Loucy (cell line): ENCODE results near the gene PFKFB4.

Experiments
- H2AFZ ChIP-seq: fragments of 200-600 bp; sonication (generic); 2 replicates; pipeline ENCODE4 v1.6.0; 2016; ENCODE audit warnings: antibody characterized with exemption, mild to moderate bottlenecking, low read length, moderate library complexity
- H3F3A ChIP-seq: fragments of 200-600 bp; 2 replicates; pipeline ENCODE4 v1.6.0; 2016; ENCODE audit warnings: antibody characterized with exemption, low read depth, mild to moderate bottlenecking
- H3K27me3 ChIP-seq: fragments of 200-600 bp; sonication (generic); 2 replicates; pipeline ENCODE4 v1.6.1; 2014; ENCODE audit warnings: low read length, mild to moderate bottlenecking; ENCODE audit not compliant: insufficient read depth, poor library complexity, severe bottlenecking
- H3K36me3 ChIP-seq: fragments of 200-600 bp; sonication (generic); 2 replicates; pipeline ENCODE4 v1.6.1; 2016; ENCODE audit warnings: low read length; ENCODE audit not compliant: insufficient read depth
- H3K4me1 ChIP-seq: fragments of 200-600 bp; sonication (generic); 2 replicates; pipeline ENCODE4 v1.5.1; 2014; ENCODE audit warnings: low read length, mild to moderate bottlenecking; ENCODE audit not compliant: insufficient read depth, poor library complexity, severe bottlenecking
- H3K4me2 ChIP-seq: fragments of 200-600 bp; sonication (generic); 2 replicates; pipeline ENCODE4 v1.6.0; 2014; ENCODE audit warnings: antibody characterized with exemption, low read length, low read depth, mild to moderate bottlenecking; ENCODE audit not compliant: poor library complexity, severe bottlenecking
- H3K4me3 ChIP-seq: fragments of 200-600 bp; sonication (generic); 2 replicates; pipeline ENCODE4 v1.5.1; 2014; ENCODE audit warnings: low read length, mild to moderate bottlenecking, mixed read lengths; ENCODE audit not compliant: poor library complexity, severe bottlenecking
- H3K79me2 ChIP-seq: fragments of 200-600 bp; sonication (generic); 2 replicates; pipeline ENCODE4 v1.6.1; 2014; ENCODE audit warnings: low read length; ENCODE audit not compliant: insufficient read depth
- H3K9ac ChIP-seq: fragments of 200-600 bp; sonication (generic); 2 replicates; pipeline ENCODE4 v1.6.0; 2014; ENCODE audit warnings: mild to moderate bottlenecking, low read depth, low read length, moderate library complexity; ENCODE audit not compliant: poor library complexity, severe bottlenecking
- H3K9me2 ChIP-seq: fragments of 200-600 bp; sonication (generic); replicated peaks from 2 replicates; pipeline ENCODE4 v1.6.1; 2016; ENCODE audit warnings: low read depth, low read length, mixed read lengths
- H3K9me3 ChIP-seq: fragments of 200-600 bp; sonication (generic); 2 replicates; pipeline ENCODE4 v1.6.1; 2014; ENCODE audit warnings: mild to moderate bottlenecking, antibody characterized with exemption, low read length, low read depth; ENCODE audit not compliant: insufficient read depth
- H4K20me1 ChIP-seq: fragments of 200-600 bp; sonication (generic); 2 replicates; pipeline ENCODE4 v1.6.0; 2014; ENCODE audit warnings: antibody characterized with exemption, low read length, mild to moderate bottlenecking; ENCODE audit not compliant: insufficient read depth, poor library complexity, severe bottlenecking
- EZH2phosphoT487 ChIP-seq: fragments of 200-600 bp; IDR thresholded peaks from 2 replicates; pipeline ENCODE4 v1.6.1; 2018; ENCODE audit warnings: antibody characterized with exemption, mild to moderate bottlenecking, moderate library complexity, borderline replicate concordance
- TF ChIP-seq, protein P1 (sequence below): fragments of 200-600 bp; sonication (generic); conservative IDR thresholded peaks from 2 replicates; pipeline ENCODE4 v1.5.1; 2014; ENCODE audit warnings: mild to moderate bottlenecking, antibody characterized with exemption, low read length

PFKFB4 gene

DNA sequence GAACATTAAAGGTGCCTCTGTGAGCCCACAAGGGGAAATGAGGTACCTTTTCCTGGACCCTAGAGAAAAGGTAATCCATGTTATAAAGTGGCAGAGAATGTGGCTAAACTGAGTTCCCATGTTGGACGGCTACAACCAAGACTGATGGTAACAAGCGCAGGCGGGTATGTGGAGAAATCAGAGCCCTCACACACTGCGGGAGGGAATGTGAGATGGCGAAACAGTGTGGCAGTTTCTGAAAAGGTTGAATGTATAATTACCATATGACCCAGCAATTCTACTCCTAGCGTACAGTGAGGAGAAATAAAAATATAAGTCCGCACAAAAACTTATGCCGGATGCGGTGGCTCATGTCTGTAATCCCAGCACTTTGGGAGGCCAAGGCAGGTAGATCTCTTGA, 28.6 kb downstream of the PFKFB4 start:
- no peaks in the 10 kb centered on the region for H3K9me2 ChIP-seq
- no peak overlapping the region for H3K9ac ChIP-seq
- H4K20me1 ChIP-seq = peaks cover 5% of the 10 kb centered on the region
- TF ChIP-seq, protein P1, sequence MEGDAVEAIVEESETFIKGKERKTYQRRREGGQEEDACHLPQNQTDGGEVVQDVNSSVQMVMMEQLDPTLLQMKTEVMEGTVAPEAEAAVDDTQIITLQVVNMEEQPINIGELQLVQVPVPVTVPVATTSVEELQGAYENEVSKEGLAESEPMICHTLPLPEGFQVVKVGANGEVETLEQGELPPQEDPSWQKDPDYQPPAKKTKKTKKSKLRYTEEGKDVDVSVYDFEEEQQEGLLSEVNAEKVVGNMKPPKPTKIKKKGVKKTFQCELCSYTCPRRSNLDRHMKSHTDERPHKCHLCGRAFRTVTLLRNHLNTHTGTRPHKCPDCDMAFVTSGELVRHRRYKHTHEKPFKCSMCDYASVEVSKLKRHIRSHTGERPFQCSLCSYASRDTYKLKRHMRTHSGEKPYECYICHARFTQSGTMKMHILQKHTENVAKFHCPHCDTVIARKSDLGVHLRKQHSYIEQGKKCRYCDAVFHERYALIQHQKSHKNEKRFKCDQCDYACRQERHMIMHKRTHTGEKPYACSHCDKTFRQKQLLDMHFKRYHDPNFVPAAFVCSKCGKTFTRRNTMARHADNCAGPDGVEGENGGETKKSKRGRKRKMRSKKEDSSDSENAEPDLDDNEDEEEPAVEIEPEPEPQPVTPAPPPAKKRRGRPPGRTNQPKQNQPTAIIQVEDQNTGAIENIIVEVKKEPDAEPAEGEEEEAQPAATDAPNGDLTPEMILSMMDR = no peak
- no peak for TF ChIP-seq EZH2phosphoT487
- no peaks in the 10 kb centered on the region for H3K27me3 ChIP-seq
- H3F3A ChIP-seq = no peaks in the 10 kb centered on the region
- H2AFZ ChIP-seq = no peak overlapping the region
- H3K4me3 ChIP-seq = no peak overlapping the region
- no peaks in the 10 kb centered on the region for H3K79me2 ChIP-seq
- no peak overlapping the region for H3K4me2 ChIP-seq
- H3K9me3 ChIP-seq = no peaks in the 10 kb centered on the region
- H3K4me1 ChIP-seq = no peaks in the 10 kb centered on the region
- H3K36me3 ChIP-seq = peaks cover 72% of the 10 kb centered on the region; the same call in 1 of the 2 replicates

DNA sequence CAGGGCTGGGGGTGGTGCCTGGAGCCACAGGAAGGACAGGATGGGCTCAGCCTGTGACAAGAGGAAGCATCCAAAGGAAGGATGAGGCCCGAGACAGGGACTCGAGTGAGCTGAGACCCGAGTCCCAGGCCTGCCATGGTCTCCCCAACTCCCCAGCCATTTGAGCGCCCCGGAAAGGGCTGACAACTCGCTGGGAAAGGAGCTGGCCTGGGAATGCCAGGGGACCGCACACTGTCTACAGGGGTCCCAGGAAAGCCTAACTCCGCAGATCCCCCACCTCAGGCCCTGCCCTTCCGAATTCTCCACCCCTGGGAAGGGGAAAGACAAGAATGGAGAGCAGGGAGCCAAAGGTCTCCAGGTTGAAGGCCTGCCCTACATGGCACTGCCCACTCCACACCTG, 31.6 kb downstream of the PFKFB4 start:
- TF ChIP-seq, protein P1 = no peak
- TF ChIP-seq EZH2phosphoT487 = no peak
- Histone ChIP-seq H3K36me3 (peaks cover 69% of the 10 kb centered on the region; the same call in 1 of the 2 replicates), H3K9me2 (no peaks in the 10 kb centered on the region), H3K9ac (no peak overlapping the region), H3F3A (no peaks in the 10 kb centered on the region), H3K4me3 (no peak overlapping the region), H3K27me3 (no peaks in the 10 kb centered on the region), H2AFZ (no peak overlapping the region), H3K4me2 (no peak overlapping the region), H4K20me1 (no peaks in the 10 kb centered on the region), H3K79me2 (no peaks in the 10 kb centered on the region), H3K9me3 (no peaks in the 10 kb centered on the region), H3K4me1 (peaks cover 2% of the 10 kb centered on the region)

DNA sequence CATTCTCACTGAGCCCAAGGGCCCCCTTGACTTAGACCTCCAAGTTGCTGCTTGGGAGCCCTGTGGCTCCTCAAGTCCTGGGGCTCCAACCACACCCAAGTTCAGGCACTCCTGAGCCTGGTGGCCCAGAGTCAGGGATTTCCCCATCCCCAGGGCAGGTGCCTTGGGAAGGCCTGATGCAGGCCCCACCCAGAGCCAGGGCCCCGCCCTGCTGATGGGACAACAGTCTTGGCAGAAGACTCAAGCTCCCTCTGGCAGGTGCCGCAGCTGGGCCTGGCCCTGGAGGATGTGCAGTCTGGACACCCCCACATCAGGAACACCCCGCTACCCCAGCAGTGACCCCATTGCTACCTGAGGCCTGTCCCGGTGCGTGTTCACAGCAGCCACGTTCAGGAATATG, 35.0 kb downstream of the PFKFB4 start:
- peaks cover 41% of the 10 kb centered on the region; the same call in 1 of the 2 replicates for H3K36me3 ChIP-seq
- no peaks in the 10 kb centered on the region for H3K27me3 ChIP-seq
- no peak for TF ChIP-seq EZH2phosphoT487
- TF ChIP-seq, protein P1 = no peak
- no peak overlapping the region for H3K4me3 ChIP-seq
- no peak overlapping the region for H3K4me2 ChIP-seq
- peaks cover 26% of the 10 kb centered on the region for H3K4me1 ChIP-seq
- H2AFZ ChIP-seq = no peak overlapping the region
- no peaks in the 10 kb centered on the region for H3K9me3 ChIP-seq
- no peaks in the 10 kb centered on the region; the same call in 1 of the 2 replicates for H3F3A ChIP-seq
- no peaks in the 10 kb centered on the region for H4K20me1 ChIP-seq
- no peaks in the 10 kb centered on the region for H3K79me2 ChIP-seq
- no peaks in the 10 kb centered on the region for H3K9me2 ChIP-seq
- H3K9ac ChIP-seq = no peak overlapping the region
